GM12891 (cell line): ENCODE results near the gene NECAB2.

ENCODE experiments used
- POLR2A ChIP-seq: IDR thresholded peaks from 2 replicates; pipeline ENCODE4 v1.6.1; 2011; ENCODE audit warnings: low read depth, low read length, control low read depth
- POLR2AphosphoS5 ChIP-seq: IDR thresholded peaks from 2 replicates; pipeline ENCODE4 v1.6.1; 2011; ENCODE audit warnings: low read depth, low read length, control low read depth
- TAF1 ChIP-seq: IDR thresholded peaks from 2 replicates; pipeline ENCODE4 v1.6.1; 2011; ENCODE audit warnings: low read depth, low read length, control low read depth

GRCh38 chr16:83920894-83921491 lies 47.1 kb upstream of the NECAB2 start:
- TF ChIP-seq POLR2A, result no peak
- TF ChIP-seq TAF1, result no peak
- TF ChIP-seq POLR2AphosphoS5, result no peak
